ENCODE data around the gene KLHL7. TPM values are rescaled to one million over a fixed set of nuclear protein-coding genes. Genes with fewer than 3 reads are reported as not detected.

KLHL7 gene
- total RNA-seq, 1 experiment from 2014 or later: 46.3 TPM

- CTCF ChIA-PET: no interaction called here
- no peak for TF ChIP-seq EZH2 (IDR thresholded peaks at IDR 0.05; ENCODE audit: low read depth)
- TF ChIP-seq, protein P1, sequence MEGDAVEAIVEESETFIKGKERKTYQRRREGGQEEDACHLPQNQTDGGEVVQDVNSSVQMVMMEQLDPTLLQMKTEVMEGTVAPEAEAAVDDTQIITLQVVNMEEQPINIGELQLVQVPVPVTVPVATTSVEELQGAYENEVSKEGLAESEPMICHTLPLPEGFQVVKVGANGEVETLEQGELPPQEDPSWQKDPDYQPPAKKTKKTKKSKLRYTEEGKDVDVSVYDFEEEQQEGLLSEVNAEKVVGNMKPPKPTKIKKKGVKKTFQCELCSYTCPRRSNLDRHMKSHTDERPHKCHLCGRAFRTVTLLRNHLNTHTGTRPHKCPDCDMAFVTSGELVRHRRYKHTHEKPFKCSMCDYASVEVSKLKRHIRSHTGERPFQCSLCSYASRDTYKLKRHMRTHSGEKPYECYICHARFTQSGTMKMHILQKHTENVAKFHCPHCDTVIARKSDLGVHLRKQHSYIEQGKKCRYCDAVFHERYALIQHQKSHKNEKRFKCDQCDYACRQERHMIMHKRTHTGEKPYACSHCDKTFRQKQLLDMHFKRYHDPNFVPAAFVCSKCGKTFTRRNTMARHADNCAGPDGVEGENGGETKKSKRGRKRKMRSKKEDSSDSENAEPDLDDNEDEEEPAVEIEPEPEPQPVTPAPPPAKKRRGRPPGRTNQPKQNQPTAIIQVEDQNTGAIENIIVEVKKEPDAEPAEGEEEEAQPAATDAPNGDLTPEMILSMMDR (conservative IDR thresholded peaks at IDR 0.05): no peak
- H3K36me3 ChIP-seq (ENCODE audit: low read depth): no peaks in the 10 kb centered on the region
- peaks cover 3% of the 10 kb centered on the region for H3K9me2 ChIP-seq (ENCODE audit: insufficient read depth)
- H3K27me3 ChIP-seq (ENCODE audit: insufficient read depth, low read depth): no peaks in the 10 kb centered on the region
- H3F3A ChIP-seq (ENCODE audit: insufficient read depth, low read depth): no peaks in the 10 kb centered on the region
- H3K4me1 ChIP-seq (replicated peaks; ENCODE audit: insufficient read depth): peaks cover 20% of the 10 kb centered on the region
- H3K79me2 ChIP-seq (ENCODE audit: low read depth): peaks cover 69% of the 10 kb centered on the region
- H4K20me1 ChIP-seq (ENCODE audit: insufficient read depth): no peaks in the 10 kb centered on the region
- no peak overlapping the region for H3K4me3 ChIP-seq
- intact Hi-C loops (cut with micrococcal nuclease; ENCODE audit: unreplicated experiment): loop anchor here (5.0 kb wide), 1 partner anchor 97 kb away; the partner anchor contains the start of gene HYCC1
- H3K4me2 ChIP-seq: no peak overlapping the region
- POLR2A ChIA-PET (ENCODE audit: unreplicated experiment): no interaction called here
- BruUV-seq (replicated peaks): no TSS peak
- no peaks in the 10 kb centered on the region for H3K9me3 ChIP-seq (ENCODE audit: insufficient read depth, low read depth)
- no peak overlapping the region for H3K27ac ChIP-seq
- H2AFZ ChIP-seq: no peak overlapping the region
- no peak for DNase-seq
Observed at GRCh38 chr7:23108995-23109394, 3.4 kb downstream of the KLHL7 start.

- Histone ChIP-seq H3K27ac (no peak overlapping the region), H3K36me3 (ENCODE audit: low read depth) (no peaks in the 10 kb centered on the region), H3K4me3 (no peak overlapping the region), H4K20me1 (ENCODE audit: insufficient read depth) (no peaks in the 10 kb centered on the region), H3K9me3 (ENCODE audit: insufficient read depth, low read depth) (no peaks in the 10 kb centered on the region), H2AFZ (no peak overlapping the region), H3K4me1 (replicated peaks; ENCODE audit: insufficient read depth) (peaks cover 18% of the 10 kb centered on the region), H3F3A (ENCODE audit: insufficient read depth, low read depth) (no peaks in the 10 kb centered on the region), H3K27me3 (ENCODE audit: insufficient read depth, low read depth) (no peaks in the 10 kb centered on the region), H3K4me2 (no peak overlapping the region), H3K79me2 (ENCODE audit: low read depth) (peaks cover 71% of the 10 kb centered on the region), H3K9me2 (ENCODE audit: insufficient read depth) (peaks cover 3% of the 10 kb centered on the region)
- DNase-seq: no peak
- CTCF ChIA-PET: no interaction called here
- TF ChIP-seq EZH2 (IDR thresholded peaks at IDR 0.05; ENCODE audit: low read depth): no peak
- TF ChIP-seq, protein P1 (conservative IDR thresholded peaks at IDR 0.05): no peak
- POLR2A ChIA-PET (ENCODE audit: unreplicated experiment): no interaction called here
- intact Hi-C loops (cut with micrococcal nuclease; ENCODE audit: unreplicated experiment): loop anchor here (5.0 kb wide), 1 partner anchor 97 kb away; the partner anchor contains the start of gene HYCC1
- BruUV-seq (replicated peaks): no TSS peak
Observed at GRCh38 chr7:23109470-23109869, 3.9 kb downstream of the KLHL7 start.

DNA sequence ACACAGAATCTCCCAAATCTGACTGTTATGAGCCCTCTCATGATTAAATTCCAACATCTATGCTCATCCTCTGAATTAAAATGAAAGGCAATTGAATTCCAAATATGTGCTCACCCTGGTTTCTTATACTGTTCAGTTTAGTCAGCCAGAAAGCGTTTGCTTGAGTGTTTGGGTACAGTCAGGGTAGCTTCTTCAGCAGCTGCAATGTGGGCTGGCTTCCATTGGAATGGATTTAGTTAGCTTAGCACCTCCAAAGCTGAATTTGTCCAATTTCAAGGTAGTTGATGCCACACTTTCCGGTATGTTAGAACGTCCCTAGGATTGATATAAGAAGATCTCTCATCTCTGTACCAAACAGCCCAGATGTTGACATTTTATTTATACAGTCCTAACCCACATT, 9.3 kb downstream of the KLHL7 start:
- Histone ChIP-seq H3K9me3 (ENCODE audit: insufficient read depth, low read depth) (no peaks in the 10 kb centered on the region), H3K36me3 (ENCODE audit: low read depth) (no peaks in the 10 kb centered on the region), H3K27ac (no peak overlapping the region), H3K4me1 (replicated peaks; ENCODE audit: insufficient read depth) (no peaks in the 10 kb centered on the region), H3K4me2 (no peak overlapping the region), H4K20me1 (ENCODE audit: insufficient read depth) (no peaks in the 10 kb centered on the region), H3F3A (ENCODE audit: insufficient read depth, low read depth) (no peaks in the 10 kb centered on the region), H3K79me2 (ENCODE audit: low read depth) (peaks cover 34% of the 10 kb centered on the region), H3K9me2 (ENCODE audit: insufficient read depth) (peaks cover 3% of the 10 kb centered on the region; the same call in 1 of the 2 replicates), H2AFZ (no peak overlapping the region), H3K4me3 (no peak overlapping the region), H3K27me3 (ENCODE audit: insufficient read depth, low read depth) (no peaks in the 10 kb centered on the region)
- ChIA-PET POLR2A (ENCODE audit: unreplicated experiment) (interaction anchor here (0.7 kb wide), 1 partner anchor 451 kb away, joined by 5 read pairs; no protein-coding TSS in a partner anchor), CTCF (no interaction called here)
- BruUV-seq (replicated peaks): no TSS peak
- DNase-seq: no peak
- no peak for TF ChIP-seq EZH2 (IDR thresholded peaks at IDR 0.05; ENCODE audit: low read depth)
- intact Hi-C loops (cut with micrococcal nuclease; ENCODE audit: unreplicated experiment): no loop called here

DNA sequence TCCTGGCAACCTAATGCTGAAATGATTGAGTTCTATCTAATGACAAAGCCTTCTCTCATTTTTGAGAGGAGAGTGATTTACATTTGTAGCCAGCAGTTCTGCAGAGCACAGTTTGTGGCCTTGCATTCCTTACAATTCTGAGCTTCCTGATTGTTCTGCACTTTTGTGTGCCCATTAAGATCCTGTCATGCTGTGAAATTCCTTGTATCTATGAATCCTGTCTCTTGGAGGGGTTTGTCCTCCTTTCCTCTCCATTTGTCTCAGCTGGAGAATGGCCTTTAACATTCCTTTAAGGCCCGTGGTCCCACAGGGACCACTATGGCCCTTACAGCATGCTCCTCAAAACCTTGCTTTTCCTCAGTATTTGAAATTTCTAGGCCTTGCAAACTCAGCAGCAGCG, 10.4 kb downstream of the KLHL7 start:
- no TSS peak for BruUV-seq (replicated peaks)
- no peak overlapping the region for H3K27ac ChIP-seq
- H3K9me3 ChIP-seq (ENCODE audit: insufficient read depth, low read depth): no peaks in the 10 kb centered on the region
- intact Hi-C loops (cut with micrococcal nuclease; ENCODE audit: unreplicated experiment): no loop called here
- no peaks in the 10 kb centered on the region for H3K4me1 ChIP-seq (replicated peaks; ENCODE audit: insufficient read depth)
- ChIA-PET POLR2A (ENCODE audit: unreplicated experiment) (interaction anchor here (0.6 kb wide), 1 partner anchor 20 kb away, joined by 3 read pairs; no protein-coding TSS in a partner anchor), CTCF (interaction anchor here (0.6 kb wide), 1 partner anchor 58 kb away, joined by 3 read pairs; no protein-coding TSS in a partner anchor)
- H3K4me2 ChIP-seq: no peak overlapping the region
- H2AFZ ChIP-seq: no peak overlapping the region
- TF ChIP-seq, protein P1 (conservative IDR thresholded peaks at IDR 0.05): no peak
- no peak overlapping the region for H3K4me3 ChIP-seq
- H3K36me3 ChIP-seq (ENCODE audit: low read depth): no peaks in the 10 kb centered on the region
- H4K20me1 ChIP-seq (ENCODE audit: insufficient read depth): no peaks in the 10 kb centered on the region
- peaks cover 2% of the 10 kb centered on the region; the same call in 1 of the 2 replicates for H3K9me2 ChIP-seq (ENCODE audit: insufficient read depth)
- DNase-seq: no peak
- peaks cover 30% of the 10 kb centered on the region for H3K79me2 ChIP-seq (ENCODE audit: low read depth)
- H3F3A ChIP-seq (ENCODE audit: insufficient read depth, low read depth): no peaks in the 10 kb centered on the region
- no peaks in the 10 kb centered on the region for H3K27me3 ChIP-seq (ENCODE audit: insufficient read depth, low read depth)
